GM21717 (cell line): Measurements from ENCODE around the gene NAT14.
"Not testable (repeated sequence)": the region's sequence is repeated elsewhere in the genome, so short reads cannot be mapped to it uniquely, and the experiment has no call there.

Experiments
- ATAC-seq: cut with Tn5 transposase; IDR thresholded peaks from one replicate; pipeline ENCODE4 v1.9.1; 2021; ENCODE audit warnings: mild to moderate bottlenecking, moderate library complexity; ENCODE audit not compliant: unreplicated experiment

The NAT14 gene

GRCh38 chr19:55530996-55531395 lies 46.0 kb downstream of the NAT14 start:
- no peak for ATAC-seq

GRCh38 chr19:55534280-55534679 lies 49.3 kb downstream of the NAT14 start:
- ATAC-seq: not testable (repeated sequence)

DNA sequence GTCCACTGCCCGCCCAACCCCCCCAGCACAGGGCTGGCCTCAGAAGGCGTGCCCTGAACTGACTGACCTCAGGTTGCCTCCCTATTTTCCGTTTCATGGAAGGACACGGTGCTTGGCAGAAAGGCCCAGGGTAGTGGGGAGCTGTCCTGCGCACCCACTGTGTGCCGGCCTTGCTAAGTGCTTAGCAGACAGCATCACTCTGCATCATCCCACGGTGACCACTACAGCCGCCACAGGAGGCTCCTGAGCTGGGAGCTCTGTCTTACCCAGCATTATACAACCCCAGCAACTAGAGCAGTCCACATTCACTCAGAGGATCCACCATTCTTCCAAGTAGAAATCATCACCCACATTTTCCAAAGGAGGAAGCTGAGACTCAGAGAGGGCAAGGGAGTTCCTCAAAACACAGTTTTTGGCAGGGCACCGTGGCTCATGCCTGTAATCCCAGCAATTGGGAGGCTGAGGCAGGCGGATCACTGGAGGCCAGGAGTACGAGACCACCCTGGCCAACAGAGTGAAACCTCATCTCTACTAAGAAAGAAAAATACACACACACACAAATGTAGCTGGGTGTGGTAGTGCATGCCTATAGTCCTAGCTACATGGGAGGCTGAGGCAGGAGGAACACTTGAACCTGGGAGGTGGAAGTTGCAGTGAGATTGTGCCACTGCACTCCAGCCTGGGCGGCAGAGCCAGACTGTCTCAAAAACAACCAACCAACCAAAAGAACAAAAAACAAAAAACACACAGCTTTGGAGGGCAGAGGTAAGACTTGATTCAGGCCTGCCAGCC lies 50.4 kb downstream of the NAT14 start:
- no peak for ATAC-seq

- ATAC-seq: no peak
Observed at GRCh38 chr19:55535965-55536350, 51.0 kb downstream of the NAT14 start.

- no peak for ATAC-seq
Observed at GRCh38 chr19:55536366-55536765, 51.4 kb downstream of the NAT14 start.
